MM.1S (cell line): ENCODE measurements around the gene ITPKC.

Source experiments
- EZH2 ChIP-seq: fragments of 300-600 bp; sonication (generic); optimal IDR thresholded peaks from 2 replicates; pipeline ENCODE3; 2017; ENCODE audit warnings: low read depth, mild to moderate bottlenecking, antibody characterized with exemption, low read length, mixed read lengths
- EZH2phosphoT487 ChIP-seq: fragments of 300-600 bp; sonication (generic); IDR thresholded peaks from 2 replicates; pipeline ENCODE4 v1.6.1; 2018; ENCODE audit warnings: antibody characterized with exemption, low read length
- TF ChIP-seq, protein P1 (sequence below): fragments of 300-600 bp; sonication (generic); IDR thresholded peaks from 2 replicates; pipeline ENCODE4 v1.5.1; 2016; ENCODE audit warnings: antibody characterized with exemption, low read length, mixed read lengths

DNA sequence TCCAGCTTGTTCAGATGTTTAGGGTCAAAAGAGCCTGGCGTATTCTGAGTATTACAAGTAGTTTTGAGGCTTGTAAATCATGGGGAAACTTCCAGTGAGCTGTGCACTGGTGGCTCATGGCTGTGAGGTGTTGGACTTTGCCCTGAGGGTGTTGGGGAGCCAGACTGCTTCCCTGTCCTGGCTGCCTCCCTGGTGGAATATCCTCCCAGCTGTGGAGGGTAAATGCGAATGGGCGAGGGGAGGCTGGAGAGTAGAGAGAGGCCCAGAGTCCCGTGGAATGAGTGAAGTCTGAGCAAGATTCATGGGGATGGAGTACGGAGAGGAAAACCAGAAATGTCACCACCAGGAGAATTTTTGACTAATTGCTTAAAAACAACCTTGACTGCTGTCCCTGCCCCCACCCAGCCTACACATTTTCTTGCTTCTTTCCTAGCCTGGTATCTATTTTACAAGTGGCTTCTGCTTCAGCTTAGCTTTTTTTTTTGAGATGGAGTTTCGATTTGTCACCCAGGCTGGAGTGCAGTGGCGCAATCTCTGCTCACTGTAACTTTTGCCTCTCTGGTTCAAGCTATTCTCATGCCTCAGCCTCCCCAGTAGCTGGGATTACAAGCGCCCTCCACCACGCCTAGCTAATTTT is 37.8 kb downstream of the ITPKC start:
- TF ChIP-seq, protein P1, sequence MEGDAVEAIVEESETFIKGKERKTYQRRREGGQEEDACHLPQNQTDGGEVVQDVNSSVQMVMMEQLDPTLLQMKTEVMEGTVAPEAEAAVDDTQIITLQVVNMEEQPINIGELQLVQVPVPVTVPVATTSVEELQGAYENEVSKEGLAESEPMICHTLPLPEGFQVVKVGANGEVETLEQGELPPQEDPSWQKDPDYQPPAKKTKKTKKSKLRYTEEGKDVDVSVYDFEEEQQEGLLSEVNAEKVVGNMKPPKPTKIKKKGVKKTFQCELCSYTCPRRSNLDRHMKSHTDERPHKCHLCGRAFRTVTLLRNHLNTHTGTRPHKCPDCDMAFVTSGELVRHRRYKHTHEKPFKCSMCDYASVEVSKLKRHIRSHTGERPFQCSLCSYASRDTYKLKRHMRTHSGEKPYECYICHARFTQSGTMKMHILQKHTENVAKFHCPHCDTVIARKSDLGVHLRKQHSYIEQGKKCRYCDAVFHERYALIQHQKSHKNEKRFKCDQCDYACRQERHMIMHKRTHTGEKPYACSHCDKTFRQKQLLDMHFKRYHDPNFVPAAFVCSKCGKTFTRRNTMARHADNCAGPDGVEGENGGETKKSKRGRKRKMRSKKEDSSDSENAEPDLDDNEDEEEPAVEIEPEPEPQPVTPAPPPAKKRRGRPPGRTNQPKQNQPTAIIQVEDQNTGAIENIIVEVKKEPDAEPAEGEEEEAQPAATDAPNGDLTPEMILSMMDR, result no peak
- TF ChIP-seq EZH2 (no peak), EZH2phosphoT487 (no peak)
